Measurements from ENCODE around the gene ALLC.

- TF ChIP-seq CTCF (IDR thresholded peaks at IDR 0.05) (no peak), POLR2AphosphoS5 (IDR thresholded peaks at IDR 0.05) (no peak)
Observed at GRCh38 chr2:3650140-3650920, 7.7 kb upstream of the ALLC start.

Data from transverse colon (tissue), 4 donors.